HG03354 (cell line): ENCODE data around the gene GRIN2A.

Source experiments
- ATAC-seq: cut with Tn5 transposase; IDR thresholded peaks from one replicate; pipeline ENCODE4 v1.9.1; 2021; ENCODE audit warnings: mild to moderate bottlenecking; ENCODE audit not compliant: unreplicated experiment, poor library complexity, severe bottlenecking

The GRIN2A gene

GRCh38 chr16:10098991-10099390, 83.2 kb downstream of the GRIN2A start:
- no peak for ATAC-seq

GRCh38 chr16:10097271-10097670, 85.0 kb downstream of the GRIN2A start:
- no peak for ATAC-seq

- ATAC-seq: no peak
These were observed 88.7 kb downstream of the GRIN2A start for GRCh38 chr16:10093576-10093975.

- ATAC-seq: no peak
These were observed 91.4 kb downstream of the GRIN2A start for GRCh38 chr16:10090816-10091215.

- ATAC-seq: no peak
These were observed 93.8 kb downstream of the GRIN2A start for GRCh38 chr16:10088380-10088793.

- no peak for ATAC-seq
These were observed 95.1 kb downstream of the GRIN2A start for GRCh38 chr16:10087151-10087550.

- no peak for ATAC-seq
These were observed 95.6 kb downstream of the GRIN2A start for GRCh38 chr16:10086620-10087019.

- no peak for ATAC-seq
These were observed 97.0 kb downstream of the GRIN2A start for GRCh38 chr16:10085078-10085798.

- ATAC-seq: no peak
These were observed 98.9 kb downstream of the GRIN2A start for GRCh38 chr16:10083301-10083700.

GRCh38 chr16:10081201-10081940, 100.9 kb downstream of the GRIN2A start:
- ATAC-seq: no peak

- no peak for ATAC-seq
These were observed 102.0 kb downstream of the GRIN2A start for GRCh38 chr16:10080051-10080772.

GRCh38 chr16:10078541-10078949, 103.7 kb downstream of the GRIN2A start:
- ATAC-seq: no peak

GRCh38 chr16:10077861-10078260, 104.4 kb downstream of the GRIN2A start:
- no peak for ATAC-seq

GRCh38 chr16:10076037-10076436, 106.2 kb downstream of the GRIN2A start:
- no peak for ATAC-seq

GRCh38 chr16:10070591-10070990, 111.6 kb downstream of the GRIN2A start:
- ATAC-seq: no peak

- no peak for ATAC-seq
These were observed 112.9 kb downstream of the GRIN2A start for GRCh38 chr16:10069374-10069773.

GRCh38 chr16:10067835-10068234, 114.4 kb downstream of the GRIN2A start:
- ATAC-seq: no peak

GRCh38 chr16:10067406-10067805, 114.8 kb downstream of the GRIN2A start:
- no peak for ATAC-seq

- ATAC-seq: no peak
These were observed 117.2 kb downstream of the GRIN2A start for GRCh38 chr16:10065019-10065418.

- no peak for ATAC-seq
These were observed 133.4 kb downstream of the GRIN2A start for GRCh38 chr16:10048850-10049249.

GRCh38 chr16:10045947-10046346, 136.3 kb downstream of the GRIN2A start:
- ATAC-seq: no peak
